ENCODE data around the gene ASPHD1. TPM values are rescaled to one million over a fixed set of nuclear protein-coding genes. Genes with fewer than 3 reads are reported as not detected.

ASPHD1 gene
- polyA plus RNA-seq, 1 of the 3 experiments (the other 2 are of a cell fraction), result 35.1 TPM

DNA sequence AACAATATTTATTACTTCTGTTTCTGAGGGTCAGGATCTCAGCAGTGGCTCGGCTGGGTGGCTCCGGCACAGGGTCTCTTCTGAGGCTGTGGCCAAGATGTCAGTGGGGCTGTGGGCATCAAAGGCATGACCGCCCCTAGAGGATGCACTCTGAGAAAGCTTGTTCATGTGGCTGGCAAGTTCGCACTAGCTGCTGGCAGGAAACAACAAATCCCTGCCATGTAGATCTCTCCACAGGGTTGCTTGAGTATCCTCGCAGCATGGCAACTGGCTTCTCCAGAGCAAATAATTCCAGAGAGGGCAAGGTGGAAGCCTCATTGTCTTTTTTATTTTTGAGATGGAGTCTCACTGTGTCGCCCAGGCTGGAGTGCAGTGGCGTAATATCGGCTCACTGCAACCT lies 13.2 kb downstream of the ASPHD1 start (continued):
- TF ChIP-seq EZH2phosphoT487 (IDR thresholded peaks at IDR 0.05; ENCODE audit: borderline replicate concordance, low read depth) (no peak), GATA2 (CRISPR knock-in tag; IDR thresholded peaks at IDR 0.05) (no peak), YY1 (IDR thresholded peaks at IDR 0.05; ENCODE audit: low read depth) (no peak), RXRA (IDR thresholded peaks at IDR 0.05; ENCODE audit: borderline replicate concordance, low read depth) (no peak), GABPA (IDR thresholded peaks at IDR 0.05; ENCODE audit: low read depth) (no peak), MXI1 (IDR thresholded peaks at IDR 0.05; ENCODE audit: low read depth, low read length) (no peak)

DNA sequence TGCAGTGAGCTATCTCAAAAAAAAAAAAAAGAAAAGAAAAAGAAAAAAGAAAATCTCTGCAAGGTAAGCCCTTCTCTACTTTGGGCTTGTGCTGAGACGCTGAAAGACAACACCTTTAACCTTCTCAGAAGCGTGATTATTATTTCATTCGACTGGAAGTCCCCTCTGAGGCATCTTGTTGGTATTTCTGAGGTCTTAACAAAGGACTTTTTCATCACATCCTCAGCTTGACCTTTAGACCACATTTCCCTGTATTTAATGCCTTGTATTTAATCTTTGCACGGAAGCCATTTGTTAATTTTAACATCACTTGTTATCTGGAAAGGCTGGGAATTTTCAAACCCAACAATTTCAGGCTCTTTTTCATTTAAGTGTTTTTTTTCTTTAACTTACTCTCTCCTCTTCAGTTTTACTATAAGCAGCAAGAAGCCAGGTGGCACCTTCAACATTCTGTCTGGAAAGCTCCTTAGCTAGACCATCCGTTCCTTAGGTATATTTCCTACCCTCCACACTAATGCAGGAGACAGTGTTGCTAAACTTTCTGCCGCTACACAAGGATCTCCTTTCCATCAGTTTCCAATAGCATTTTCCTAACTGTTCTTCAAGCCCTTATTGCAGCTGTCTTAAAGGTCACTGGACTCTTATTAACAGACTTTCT lies 15.4 kb downstream of the ASPHD1 start:
- Histone ChIP-seq H3K36me3 (replicated peaks in 1 of 2; ENCODE audit: control insufficient read depth in 1 of 2, insufficient read depth in 2 of 2, low read length in 1 of 2) (peaks cover 16 to 30% of the 10 kb centered on the region in 2 experiments), H3K79me2 (ENCODE audit: insufficient read depth) (peaks cover 27% of the 10 kb centered on the region), H3K9me2 (no peaks in the 10 kb centered on the region), H4K20me1 (ENCODE audit: insufficient read depth) (no peaks in the 10 kb centered on the region), H3F3A (replicated peaks; ENCODE audit: insufficient read depth) (peaks cover 3% of the 10 kb centered on the region), H2AFZ (ENCODE audit: low read depth) (no peak overlapping the region), H3K4me3 (ENCODE audit: low read depth in 2 of 2, low read length in 1 of 2) (no peak overlapping the region), H3K4me2 (no peak overlapping the region), H3K9ac (no peak overlapping the region), H3K27me3 (ENCODE audit: insufficient read depth) (no peaks in the 10 kb centered on the region), H3K4me1 (ENCODE audit: control insufficient read depth in 1 of 2, insufficient read depth in 2 of 2, low read depth in 1 of 2, low read length in 1 of 2) (no peaks in the 10 kb centered on the region), H3K9me3 (no peaks in the 10 kb centered on the region), H3K27ac (ENCODE audit: low read depth in 2 of 2, low read length in 1 of 2) (no peak overlapping the region)
- ChIA-PET POLR2A (no interaction called here), CTCF (interaction anchor here (0.7 to 2.7 kb wide), 5 partner anchors 8 to 117 kb away, joined by 3 to 6 read pairs (median 3); partner anchors contain the start of genes KCTD13 and PAGR1)
- TF ChIP-seq, protein P1, sequence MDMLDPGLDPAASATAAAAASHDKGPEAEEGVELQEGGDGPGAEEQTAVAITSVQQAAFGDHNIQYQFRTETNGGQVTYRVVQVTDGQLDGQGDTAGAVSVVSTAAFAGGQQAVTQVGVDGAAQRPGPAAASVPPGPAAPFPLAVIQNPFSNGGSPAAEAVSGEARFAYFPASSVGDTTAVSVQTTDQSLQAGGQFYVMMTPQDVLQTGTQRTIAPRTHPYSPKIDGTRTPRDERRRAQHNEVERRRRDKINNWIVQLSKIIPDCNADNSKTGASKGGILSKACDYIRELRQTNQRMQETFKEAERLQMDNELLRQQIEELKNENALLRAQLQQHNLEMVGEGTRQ (IDR thresholded peaks at IDR 0.05; ENCODE audit: borderline replicate concordance, low read depth, low read length), result no peak
- TF ChIP-seq PBX3 (IDR thresholded peaks at IDR 0.05), result no peak
- no peak for TF ChIP-seq MEF2A (IDR thresholded peaks at IDR 0.05; ENCODE audit: borderline replicate concordance, low read depth)
- no peak for TF ChIP-seq ELF1 (IDR thresholded peaks at IDR 0.05)
- WGBS (ENCODE audit: low lambda C conversion rate), result 82% methylated on average over 6 of the region's 6 CpGs
- DNase-seq, result no peak

DNA sequence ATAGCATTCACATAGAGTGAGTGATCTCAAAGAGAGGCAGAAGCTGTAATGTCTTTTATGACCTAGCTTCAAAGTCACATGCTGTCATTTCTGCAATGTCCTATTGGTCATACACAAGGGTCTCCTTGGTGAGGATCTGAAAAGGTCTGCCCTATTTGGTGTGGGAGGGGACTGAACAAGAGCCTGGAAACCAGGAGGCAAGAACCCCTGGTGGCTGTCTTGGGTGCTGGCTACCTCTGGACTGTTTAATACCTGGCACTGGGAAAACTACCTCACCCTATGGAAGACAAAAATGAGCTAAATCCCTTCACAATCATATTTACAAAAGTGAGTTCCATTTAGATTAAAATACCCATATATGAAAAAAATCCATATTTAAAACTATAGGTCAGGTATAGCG lies 16.7 kb downstream of the ASPHD1 start:
- no peaks in the 10 kb centered on the region for H3K9me3 ChIP-seq
- no peaks in the 10 kb centered on the region for H3K27me3 ChIP-seq (ENCODE audit: insufficient read depth)
- no peak overlapping the region for H3K27ac ChIP-seq (ENCODE audit: low read depth in 2 of 2, low read length in 1 of 2)
- CTCF ChIA-PET, result interaction anchor here (0.9 to 1.5 kb wide), 2 partner anchors 19 to 59 kb away, joined by 3 to 5 read pairs; no protein-coding TSS in a partner anchor
- peaks cover 3% of the 10 kb centered on the region for H3F3A ChIP-seq (replicated peaks; ENCODE audit: insufficient read depth)
- WGBS (ENCODE audit: low lambda C conversion rate), result 96% methylated on average over 1 of the region's 1 CpG
- H3K9me2 ChIP-seq, result no peaks in the 10 kb centered on the region
- POLR2A ChIA-PET, result interaction anchor here (0.7 kb wide), 1 partner anchor 109 kb away, joined by 4 read pairs; no protein-coding TSS in a partner anchor
- H3K4me3 ChIP-seq (ENCODE audit: low read depth in 2 of 2, low read length in 1 of 2), result no peak overlapping the region
- peak; percentile 28 for DNase-seq
- TF ChIP-seq CTCF (IDR thresholded peaks at IDR 0.05), result peak; percentile 15; the same call in 1 of the 2 replicates
- no peak for TF ChIP-seq FOXJ3 (CRISPR knock-in tag; IDR thresholded peaks at IDR 0.05)
- peaks cover 23 to 32% of the 10 kb centered on the region in 2 experiments for H3K36me3 ChIP-seq (replicated peaks in 1 of 2; ENCODE audit: control insufficient read depth in 1 of 2, insufficient read depth in 2 of 2, low read length in 1 of 2)
- no peaks in the 10 kb centered on the region; the same call in 1 of the 2 replicates for H4K20me1 ChIP-seq (ENCODE audit: insufficient read depth)
- peaks cover 36% of the 10 kb centered on the region for H3K79me2 ChIP-seq (ENCODE audit: insufficient read depth)
- no peaks in the 10 kb centered on the region for H3K4me1 ChIP-seq (ENCODE audit: control insufficient read depth in 1 of 2, insufficient read depth in 2 of 2, low read depth in 1 of 2, low read length in 1 of 2)
- no peak overlapping the region for H2AFZ ChIP-seq (ENCODE audit: low read depth)
- H3K9ac ChIP-seq, result no peak overlapping the region
- H3K4me2 ChIP-seq, result no peak overlapping the region

All from SK-N-SH (cell line).